Measurements from ENCODE around the gene CXCL11.
"Not testable (repeated sequence)": the region's sequence is repeated elsewhere in the genome, so short reads cannot be mapped to it uniquely, and the experiment has no call there.

The CXCL11 gene

GRCh38 chr4:76000279-76000678 lies 35.6 kb downstream of the CXCL11 start:
- no peak for DNase-seq (ENCODE audit: low spot score)

GRCh38 chr4:75998525-75999147 lies 37.2 kb downstream of the CXCL11 start:
- DNase-seq (ENCODE audit: low spot score), result not testable (repeated sequence)

- DNase-seq (ENCODE audit: low spot score), result no peak
These were observed 37.9 kb downstream of the CXCL11 start for GRCh38 chr4:75997946-75998345.

- DNase-seq (ENCODE audit: low spot score), result no peak
These were observed 38.8 kb downstream of the CXCL11 start for GRCh38 chr4:75997081-75997480.

- peak; percentile 70 for DNase-seq (ENCODE audit: low spot score)
These were observed 40.1 kb downstream of the CXCL11 start for GRCh38 chr4:75995727-75996126.

- no peak for DNase-seq (ENCODE audit: low spot score)
These were observed 43.4 kb downstream of the CXCL11 start for GRCh38 chr4:75992462-75992861.

- DNase-seq (ENCODE audit: low spot score), result peak; percentile 31
These were observed 45.9 kb downstream of the CXCL11 start for GRCh38 chr4:75989846-75990528.

- DNase-seq (ENCODE audit: low spot score), result no peak
These were observed 50.8 kb downstream of the CXCL11 start for GRCh38 chr4:75985116-75985515.

Measured in NAMALWA (cell line).